WTC11 (cell line): ENCODE data around the gene PPP5C. TPM values are rescaled to one million over a fixed set of nuclear protein-coding genes. Genes with fewer than 3 reads are reported as not detected.

Experiments
- ATAC-seq: fragments of 200-7000 bp; cut with Tn5 transposase; 2 replicates; pipeline ENCODE4 v1.10.0; 2021; ENCODE audit warnings: mild to moderate bottlenecking, moderate library complexity
- CTCF ChIA-PET: fragments of 300-600 bp; sonication (Branson Sonifier 250); formaldehyde crosslinking; loops from one replicate; lab custom pipeline; 2021; ENCODE audit warnings: antibody characterized with exemption; lab: Charles Lee
- POLR2A ChIA-PET: fragments of 350-600 bp; sonication (Branson Sonifier 250); formaldehyde crosslinking; loops from one replicate; lab custom pipeline; 2021; ENCODE audit warnings: antibody characterized with exemption; lab: Charles Lee
- DNase-seq: peaks from one replicate; pipeline ENCODE4 v3.0.0; 2021; ENCODE audit warnings: low spot score
- H3K27ac Mint-ChIP-seq: 2 replicates; pipeline ENCODE4 v1.8.0; 2021; ENCODE audit warnings: mixed read lengths
- H3K27me3 Mint-ChIP-seq: 2 replicates; pipeline ENCODE4 v1.8.0; 2021; ENCODE audit warnings: low read depth, mild to moderate bottlenecking, moderate library complexity, mixed read lengths
- H3K36me3 Mint-ChIP-seq: 2 replicates; pipeline ENCODE4 v1.8.0; 2021; ENCODE audit warnings: mixed read lengths
- H3K4me1 Mint-ChIP-seq: 2 replicates; pipeline ENCODE4 v1.8.0; 2022; ENCODE audit warnings: mixed read lengths
- H3K4me3 Mint-ChIP-seq: 2 replicates; pipeline ENCODE4 v1.8.0; 2021; ENCODE audit warnings: mild to moderate bottlenecking, moderate library complexity, mixed read lengths
- H3K9me3 Mint-ChIP-seq: 2 replicates; pipeline ENCODE4 v1.8.0; 2021; ENCODE audit warnings: mixed read lengths
- AFF4 ChIP-seq: sonication (generic); formaldehyde crosslinking; IDR thresholded peaks from 2 replicates; pipeline ENCODE4 v1.8.1; 2023; ENCODE audit warnings: mild to moderate bottlenecking, missing genetic modification reagents, borderline replicate concordance
- ARID4B ChIP-seq: sonication (generic); formaldehyde crosslinking; IDR thresholded peaks from 2 replicates; pipeline ENCODE4 v1.8.0; 2023; ENCODE audit warnings: missing genetic modification reagents, mild to moderate bottlenecking, borderline replicate concordance
- ATF1 ChIP-seq: sonication (generic); formaldehyde crosslinking; IDR thresholded peaks from 2 replicates; pipeline ENCODE4 v1.8.1; 2023; ENCODE audit warnings: mild to moderate bottlenecking, moderate library complexity, missing genetic modification reagents
- ATF6 ChIP-seq: sonication (generic); formaldehyde crosslinking; IDR thresholded peaks from 2 replicates; pipeline ENCODE4 v1.8.1; 2023; ENCODE audit warnings: mild to moderate bottlenecking, missing genetic modification reagents
- EMX1 ChIP-seq: fragments of 250-450 bp; sonication (Bioruptor Pico); IDR thresholded peaks from 2 replicates; pipeline ENCODE4 v1.8.0; 2021; ENCODE audit warnings: mild to moderate bottlenecking
- GRHL2 ChIP-seq: fragments of 250-450 bp; sonication (Bioruptor Pico); IDR thresholded peaks from 2 replicates; pipeline ENCODE4 v1.8.0; 2022; ENCODE audit warnings: mild to moderate bottlenecking, moderate library complexity; ENCODE audit not compliant: insufficient replicate concordance, severe bottlenecking
- NFATC4 ChIP-seq: fragments of 250-450 bp; sonication (Bioruptor Pico); IDR thresholded peaks from 2 replicates; pipeline ENCODE4 v1.9.0; 2021; ENCODE audit warnings: mild to moderate bottlenecking
- NR2C2 ChIP-seq: sonication (generic); formaldehyde crosslinking; IDR thresholded peaks from 2 replicates; pipeline ENCODE4 v1.8.0; 2022; ENCODE audit warnings: mild to moderate bottlenecking, missing genetic modification reagents
- OVOL2 ChIP-seq: fragments of 250-450 bp; sonication (Bioruptor Pico); IDR thresholded peaks from 2 replicates; pipeline ENCODE4 v1.9.0; 2021; ENCODE audit warnings: mild to moderate bottlenecking, borderline replicate concordance
- ZBTB21 ChIP-seq: sonication (generic); formaldehyde crosslinking; IDR thresholded peaks from 2 replicates; pipeline ENCODE4 v1.8.1; 2023; ENCODE audit warnings: mild to moderate bottlenecking, missing genetic modification reagents, borderline replicate concordance
- ZMAT4 ChIP-seq: fragments of 250-450 bp; sonication (Bioruptor Pico); IDR thresholded peaks from 2 replicates; pipeline ENCODE4 v1.9.0; 2021; ENCODE audit warnings: mild to moderate bottlenecking
- ZNF121 ChIP-seq: sonication (generic); formaldehyde crosslinking; IDR thresholded peaks from 2 replicates; pipeline ENCODE4 v1.8.0; 2023; ENCODE audit warnings: missing genetic modification reagents
- ZNF232 ChIP-seq: sonication (generic); formaldehyde crosslinking; IDR thresholded peaks from 2 replicates; pipeline ENCODE4 v1.8.0; 2022; ENCODE audit warnings: mild to moderate bottlenecking, missing genetic modification reagents
- ZNF263 ChIP-seq: sonication (generic); formaldehyde crosslinking; IDR thresholded peaks from 2 replicates; pipeline ENCODE4 v1.8.1; 2022; ENCODE audit warnings: low read depth, mild to moderate bottlenecking, moderate library complexity, missing genetic modification reagents
- ZNF416 ChIP-seq: fragments of 250-450 bp; sonication (Bioruptor Pico); IDR thresholded peaks from 2 replicates; pipeline ENCODE4 v1.9.0; 2021; ENCODE audit warnings: mild to moderate bottlenecking, inconsistent platforms
- ZNF425 ChIP-seq: fragments of 250-450 bp; sonication (Bioruptor Pico); conservative IDR thresholded peaks from 2 replicates; pipeline ENCODE4 v1.9.0; 2021; ENCODE audit warnings: mild to moderate bottlenecking
- total RNA-seq: library from RNA; stranded (reverse); gene quantifications from 3 replicates; pipeline ENCODE4 v1.2.3, GENCODE V29; 2021

Gene PPP5C
- total RNA-seq, 1 experiment from 2014 or later = 107 TPM

GRCh38 chr19:46410205-46411087 lies 63.6 kb downstream of the PPP5C start (continued):
- TF ChIP-seq AFF4 (CRISPR knock-in tag) (no peak), ZMAT4 (CRISPR knock-in tag) (no peak), ZNF121 (CRISPR knock-in tag) (no peak), ARID4B (CRISPR knock-in tag) (no peak), ATF1 (CRISPR knock-in tag) (no peak), ZNF416 (CRISPR knock-in tag) (no peak), NR2C2 (CRISPR knock-in tag) (no peak), ZNF232 (CRISPR knock-in tag) (no peak), ZBTB21 (CRISPR knock-in tag) (no peak), OVOL2 (CRISPR knock-in tag) (no peak)

GRCh38 chr19:46411088-46411924 lies 64.4 kb downstream of the PPP5C start:
- H3K27ac Mint-ChIP-seq = 0 out of 2 replicates have a peak overlapping the region, but pooled peaks have one; percentile 45
- H3K36me3 Mint-ChIP-seq = peaks cover 13% of the 10 kb centered on the region
- TF ChIP-seq ATF6 (CRISPR knock-in tag) = no peak
- TF ChIP-seq ZNF263 (CRISPR knock-in tag) = no peak
- no peak for TF ChIP-seq ZNF425 (CRISPR knock-in tag)
- no peak for TF ChIP-seq EMX1 (CRISPR knock-in tag)
- no peak for TF ChIP-seq GRHL2 (CRISPR knock-in tag)
- TF ChIP-seq NFATC4 (CRISPR knock-in tag) = no peak
- POLR2A ChIA-PET = interaction anchor here (0.5 kb wide), 1 partner anchor 12 kb away, joined by 3 read pairs; no protein-coding TSS in a partner anchor
- DNase-seq = no peak
- peaks cover 70% of the 10 kb centered on the region for H3K4me1 Mint-ChIP-seq
- peaks cover 13% of the 10 kb centered on the region for H3K27me3 Mint-ChIP-seq
- H3K4me3 Mint-ChIP-seq = peak overlapping the region; percentile 95
- CTCF ChIA-PET = interaction anchor here (1.5 kb wide), 2 partner anchors 21 to 34 kb away, joined by 3 to 6 read pairs; no protein-coding TSS in a partner anchor
- no peaks in the 10 kb centered on the region for H3K9me3 Mint-ChIP-seq
- ATAC-seq = no peak
